H1 (cell line): Measurements from ENCODE around the gene KPNA4. TPM values are rescaled to one million over a fixed set of nuclear protein-coding genes. Genes with fewer than 3 reads are reported as not detected.

ENCODE experiments used
- CTCF ChIA-PET: fragments of 300-600 bp; sonication (Branson Sonifier 250); formaldehyde crosslinking; loops from one replicate; lab custom pipeline; 2021; ENCODE audit not compliant: partially characterized antibody; lab: Charles Lee
- POLR2A ChIA-PET: fragments of 300-600 bp; sonication (Branson Sonifier 250); formaldehyde crosslinking; loops from one replicate; lab custom pipeline; 2021; ENCODE audit warnings: inconsistent platforms; ENCODE audit not compliant: partially characterized antibody; lab: Charles Lee
- DNase-seq, 2 experiments: peaks; one replicate each; pipeline versions ENCODE4 v3.0.0 to v3.0.0-alpha.2; 2010 to 2022; ENCODE audit warnings: low spot score in 2 of 2, low read depth in 1 of 2, mixed read lengths in 1 of 2
- FAIRE-seq: peaks from 2 replicates; lab custom pipeline; 2011; peaks lifted over from hg19 to GRCh38; lab: Jason Lieb, UNC
- H2AFZ ChIP-seq: 2 replicates; pipeline ENCODE4 v1.8.1; 2012; ENCODE audit warnings: low read length, inconsistent platforms
- H2AK5ac ChIP-seq: 2 replicates; pipeline ENCODE4 v1.6.1; 2013; ENCODE audit warnings: low read depth, low read length
- H2BK120ac ChIP-seq: replicated peaks from 2 replicates; pipeline ENCODE3; 2013; ENCODE audit warnings: low read depth, low read length, inconsistent platforms
- H2BK12ac ChIP-seq: 2 replicates; pipeline ENCODE4 v1.6.1; 2013; ENCODE audit warnings: low read depth, low read length
- H2BK15ac ChIP-seq: 2 replicates; pipeline ENCODE4 v1.6.1; 2013; ENCODE audit warnings: low read length
- H2BK20ac ChIP-seq: 2 replicates; pipeline ENCODE4 v1.6.1; 2013; ENCODE audit warnings: low read length
- H2BK5ac ChIP-seq: 2 replicates; pipeline ENCODE4 v1.6.1; 2013; ENCODE audit warnings: low read depth, low read length
- H3K14ac ChIP-seq: 2 replicates; pipeline ENCODE4 v1.6.1; 2013; ENCODE audit warnings: inconsistent platforms; ENCODE audit not compliant: insufficient read length
- H3K18ac ChIP-seq: 2 replicates; pipeline ENCODE4 v1.6.1; 2013; ENCODE audit warnings: low read length; ENCODE audit errors: extremely low read depth
- H3K23ac ChIP-seq: 2 replicates; pipeline ENCODE4 v1.6.1; 2013; ENCODE audit warnings: inconsistent platforms; ENCODE audit not compliant: insufficient read length
- H3K23me2 ChIP-seq: 2 replicates; pipeline ENCODE4 v1.6.1; 2013; ENCODE audit warnings: low read depth, low read length
- H3K27ac ChIP-seq: 2 replicates; pipeline ENCODE4 v1.6.1; 2011; ENCODE audit warnings: low read depth, low read length, inconsistent platforms
- H3K27me3 ChIP-seq, 4 experiments: replicated peaks in 1 of 4; 1 replicate in 1 of 4; 2 replicates in 3 of 4; pipeline versions ENCODE4 v1.6.1 to v1.8.1; 2011 to 2013; ENCODE audit warnings: low read length in 3 of 4, mild to moderate bottlenecking in 3 of 4, inconsistent platforms in 2 of 4, mixed read lengths in 2 of 4, moderate library complexity in 1 of 4; ENCODE audit not compliant: control insufficient read depth in 3 of 4, insufficient read depth in 3 of 4; ENCODE audit errors: extremely low read depth in 1 of 4
- H3K36me3 ChIP-seq, 4 experiments: 2 replicates each; pipeline versions ENCODE4 v1.6.1 to v1.8.1; 2011 to 2013; ENCODE audit warnings: mild to moderate bottlenecking in 4 of 4, low read length in 3 of 4, moderate library complexity in 2 of 4, control low read depth in 1 of 4, inconsistent platforms in 1 of 4; ENCODE audit not compliant: insufficient read depth in 4 of 4, control insufficient read depth in 2 of 4
- H3K4ac ChIP-seq: replicated peaks from 2 replicates; pipeline ENCODE3; 2013; ENCODE audit warnings: low read length, low read depth, mixed read lengths, inconsistent platforms; ENCODE audit not compliant: insufficient read length
- H3K4me1 ChIP-seq, 4 experiments: replicated peaks in 1 of 4; 1 replicate in 1 of 4; 2 replicates in 3 of 4; pipeline versions ENCODE4 v1.6.1 to v1.8.1; 2011 to 2013; ENCODE audit warnings: low read length in 3 of 4, inconsistent platforms in 2 of 4, mixed read lengths in 1 of 4; ENCODE audit not compliant: insufficient read depth in 4 of 4, control insufficient read depth in 3 of 4
- H3K4me2 ChIP-seq, 2 experiments: 2 replicates each; pipeline versions ENCODE4 v1.6.1 to v1.8.1; 2011 to 2013; ENCODE audit warnings: low read depth in 2 of 2, low read length in 2 of 2, control low read depth in 1 of 2, inconsistent platforms in 1 of 2, mild to moderate bottlenecking in 1 of 2; ENCODE audit not compliant: insufficient read depth in 1 of 2
- H3K4me3 ChIP-seq, 4 experiments: fragments of 200-600, 300-600 bp in 1 of 4; sonication (generic), shearing (Covaris generic), sonication (Bioruptor Twin) in 1 of 4; 2 replicates each; pipeline versions ENCODE4 v1.5.1 to v1.8.1; 2011 to 2016; ENCODE audit warnings: low read length in 4 of 4, low read depth in 3 of 4, control low read depth in 2 of 4, inconsistent platforms in 2 of 4, mild to moderate bottlenecking in 2 of 4, mixed read lengths in 1 of 4, moderate library complexity in 1 of 4; ENCODE audit not compliant: insufficient read depth in 2 of 4; ENCODE audit errors: extremely low read depth in 1 of 4
- H3K56ac ChIP-seq: replicated peaks from 2 replicates; pipeline ENCODE3; 2013; ENCODE audit warnings: low read depth, mild to moderate bottlenecking, mixed read lengths, low read length, inconsistent platforms; ENCODE audit not compliant: insufficient read length
- H3K79me1 ChIP-seq: 2 replicates; pipeline ENCODE4 v1.6.1; 2013; ENCODE audit warnings: low read depth, low read length, control low read depth
- H3K79me2 ChIP-seq, 2 experiments: 2 replicates each; pipeline versions ENCODE4 v1.6.1 to v1.8.1; 2012 to 2013; ENCODE audit warnings: low read length in 2 of 2, mild to moderate bottlenecking in 2 of 2, inconsistent platforms in 1 of 2; ENCODE audit not compliant: insufficient read depth in 2 of 2, control insufficient read depth in 1 of 2
- H3K9ac ChIP-seq, 4 experiments: replicated peaks in 1 of 4; 1 replicate in 1 of 4; 2 replicates in 3 of 4; pipeline versions ENCODE4 v1.6.1 to v1.8.1; 2011 to 2013; ENCODE audit warnings: low read depth in 3 of 4, low read length in 3 of 4, control low read depth in 2 of 4, mild to moderate bottlenecking in 2 of 4, moderate library complexity in 2 of 4, inconsistent platforms in 1 of 4; ENCODE audit errors: extremely low read depth in 1 of 4
- H3K9me3 ChIP-seq, 2 experiments: 2 replicates each; pipeline versions ENCODE4 v1.6.1 to v1.8.1; 2012 to 2013; ENCODE audit warnings: mild to moderate bottlenecking in 2 of 2, moderate library complexity in 2 of 2, control low read depth in 1 of 2, inconsistent platforms in 1 of 2, low read depth in 1 of 2, low read length in 1 of 2, mixed read lengths in 1 of 2; ENCODE audit not compliant: insufficient read depth in 2 of 2
- H4K20me1 ChIP-seq, 2 experiments: replicated peaks in 1 of 2; 2 replicates each; pipeline versions ENCODE3 to v1.8.1; 2011 to 2013; ENCODE audit warnings: inconsistent platforms in 2 of 2, low read length in 2 of 2, mild to moderate bottlenecking in 1 of 2; ENCODE audit not compliant: insufficient read depth in 2 of 2, control insufficient read depth in 1 of 2
- H4K5ac ChIP-seq: 2 replicates; pipeline ENCODE4 v1.6.1; 2013; ENCODE audit warnings: low read length, low read depth, mixed read lengths, inconsistent platforms; ENCODE audit not compliant: insufficient read length
- H4K8ac ChIP-seq: 2 replicates; pipeline ENCODE4 v1.8.0; 2013; ENCODE audit warnings: mild to moderate bottlenecking, moderate library complexity, low read length, inconsistent platforms; ENCODE audit not compliant: insufficient read depth; ENCODE audit errors: extremely low read depth
- H4K91ac ChIP-seq: replicated peaks from 2 replicates; pipeline ENCODE3; 2013; ENCODE audit warnings: low read length, mixed read lengths, inconsistent platforms; ENCODE audit not compliant: insufficient read length
- POLR2AphosphoS5 ChIP-seq: IDR thresholded peaks from 2 replicates; pipeline ENCODE4 v1.6.1; 2011; ENCODE audit warnings: low read depth, low read length
- RBBP5 ChIP-seq: IDR thresholded peaks from 2 replicates; pipeline ENCODE4 v1.7.1; 2012; ENCODE audit warnings: low read depth, mild to moderate bottlenecking, inconsistent platforms, low read length, moderate library complexity, borderline replicate concordance
- TAF1 ChIP-seq: IDR thresholded peaks from 2 replicates; pipeline ENCODE4 v1.6.1; 2011; ENCODE audit warnings: mild to moderate bottlenecking, low read depth, low read length
- TEAD4 ChIP-seq: IDR thresholded peaks from 2 replicates; pipeline ENCODE4 v1.6.1; 2012; ENCODE audit warnings: low read depth, low read length, inconsistent platforms, mixed read lengths
- WGBS, 2 experiments: shearing (Covaris generic) in 1 of 2; methylation state at CpG; one replicate each; pipeline versions ENCODE4 v1.1.6 to v1.1.7; 2013 to 2015; ENCODE audit warnings: low lambda C conversion rate in 2 of 2, mixed read lengths in 2 of 2, inconsistent platforms in 1 of 2, low coverage in 1 of 2, missing lambda C conversion rate in 1 of 2; ENCODE audit not compliant: insufficient replicate concordance in 2 of 2, insufficient coverage in 1 of 2, insufficient read length in 1 of 2; ENCODE audit errors: extremely low coverage in 1 of 2, missing lambda C conversion rate in 1 of 2; 5-methylcytosine and 5-hydroxymethylcytosine counted together
- polyA plus RNA-seq, 7 experiments: library from polyadenylated mRNA; depleted of rRNA in 3 of 7; stranded (reverse) in 5 of 7; unstranded in 2 of 7; fragments of >200 nt in 5 of 7; fragments of 200-250 nt in 2 of 7; gene quantifications; 1 replicate in 5 of 7; 2 replicates in 1 of 7; 4 replicates in 1 of 7; pipeline versions ENCODE4 v1.2.1 to v1.2.3, GENCODE V29; 2011 to 2013; ENCODE audit warnings: missing spikeins in 2 of 7, mixed read lengths in 2 of 7
- total RNA-seq: library from RNA; stranded (reverse); fragmentation: NEBNext Ultra II Directional; extraction: Animal tissue kit (Norgen Biotek cat#: 25700); gene quantifications from 2 replicates; pipeline ENCODE4 v1.2.1, GENCODE V29; 2021
- TF ChIP-seq, protein P1 (sequence below): IDR thresholded peaks from 2 replicates; pipeline ENCODE4 v1.6.1; 2012; ENCODE audit warnings: inconsistent platforms

KPNA4 gene
- total and polyA plus RNA-seq, 2 of the 8 experiments (the other 6 are each of a cell fraction or from before 2014, with no cell fraction given) = 13.2 to 81.9 TPM

DNA sequence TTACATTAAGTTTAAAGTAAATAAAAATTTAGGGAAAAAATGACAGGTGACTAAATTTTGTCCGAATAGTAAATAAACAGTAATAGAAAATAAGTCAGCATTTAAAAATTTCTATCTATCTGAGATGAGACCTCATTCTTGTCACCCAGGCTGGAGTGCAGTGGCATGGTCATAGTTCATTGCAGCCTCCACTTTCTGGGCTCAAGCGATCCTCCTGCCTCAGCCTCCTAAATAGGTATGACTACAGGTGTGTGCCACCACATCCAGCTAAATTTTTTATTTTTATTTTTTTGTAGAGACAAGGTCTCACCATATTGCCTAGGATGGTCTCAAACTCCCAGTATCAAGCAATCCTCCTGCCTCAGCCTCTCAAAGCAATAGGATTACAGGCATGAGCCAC, 7.8 kb downstream of the KPNA4 start:
- no peaks in the 10 kb centered on the region for H3K27me3 ChIP-seq
- peaks cover 7 to 97% of the 10 kb centered on the region in 2 experiments; a peak in 3 of 4 replicates for H3K79me2 ChIP-seq
- H3K23me2 ChIP-seq = no peaks in the 10 kb centered on the region
- no peak overlapping the region for H3K56ac ChIP-seq
- peaks cover 6 to 9% of the 10 kb centered on the region in 2 experiments for H4K20me1 ChIP-seq
- peaks cover 0 to 3% (median 0%) of the 10 kb centered on the region in 4 experiments; a peak in 2 of 8 replicates for H3K36me3 ChIP-seq
- no peak overlapping the region for H3K14ac ChIP-seq
- no peaks in the 10 kb centered on the region for H3K9me3 ChIP-seq
- no peak overlapping the region for H3K4me3 ChIP-seq
- no peak overlapping the region for H4K5ac ChIP-seq
- POLR2A ChIA-PET = interaction anchor here (1.2 kb wide), 1 partner anchor 9 kb away, joined by 5 read pairs; no protein-coding TSS in a partner anchor
- no peak overlapping the region for H2BK20ac ChIP-seq
- no peak for DNase-seq
- 92% methylated on average over 2 of the region's 2 CpGs; no CpG with 5 or more reads in 1 of the 2 experiments for WGBS, 2 experiments
- no peak overlapping the region for H2AFZ ChIP-seq
- H3K27ac ChIP-seq = no peak overlapping the region
- no peak overlapping the region for H3K4me2 ChIP-seq
- no peak overlapping the region for H4K91ac ChIP-seq
- H3K79me1 ChIP-seq = no peaks in the 10 kb centered on the region; the same call in 1 of the 2 replicates
- CTCF ChIA-PET = interaction anchor here (1.2 kb wide), 1 partner anchor 14 kb away, joined by 4 read pairs; no protein-coding TSS in a partner anchor
- no peak overlapping the region for H3K23ac ChIP-seq
- H3K18ac ChIP-seq = no peak overlapping the region
- H4K8ac ChIP-seq = no peak overlapping the region
- no peak for TF ChIP-seq TAF1
- TF ChIP-seq TEAD4 = no peak
- TF ChIP-seq, protein P1, sequence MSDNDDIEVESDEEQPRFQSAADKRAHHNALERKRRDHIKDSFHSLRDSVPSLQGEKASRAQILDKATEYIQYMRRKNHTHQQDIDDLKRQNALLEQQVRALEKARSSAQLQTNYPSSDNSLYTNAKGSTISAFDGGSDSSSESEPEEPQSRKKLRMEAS = no peak
- no peak for TF ChIP-seq POLR2AphosphoS5
- TF ChIP-seq RBBP5 = no peak
- H2BK5ac ChIP-seq = no peak overlapping the region
- H2BK120ac ChIP-seq = no peak overlapping the region
- peaks cover 3 to 13% (median 8%) of the 10 kb centered on the region in 4 experiments; a peak in 6 of 7 replicates for H3K4me1 ChIP-seq
- H3K4ac ChIP-seq = no peak overlapping the region
- H2BK15ac ChIP-seq = no peak overlapping the region
- no peak overlapping the region for H2AK5ac ChIP-seq
- H2BK12ac ChIP-seq = no peak overlapping the region
- no peak for FAIRE-seq
- no peak overlapping the region for H3K9ac ChIP-seq
